ENCODE measurements around the gene CACNA1H.

- TF ChIP-seq CTCF (IDR thresholded peaks at IDR 0.05 in 2 of 3, conservative IDR thresholded peaks at IDR 0.05 in 1 of 3; ENCODE audit: borderline replicate concordance in 1 of 3, insufficient read depth in 1 of 3, low read depth in 2 of 3, low read length in 2 of 3): peak in 2 of 3 experiments; percentile 27 to 41; a peak in 2 of 6 replicates
- TF ChIP-seq POLR2A (IDR thresholded peaks at IDR 0.05; ENCODE audit: borderline replicate concordance, extremely low read depth, insufficient read depth, insufficient read length): no peak
- TF ChIP-seq SIN3A (IDR thresholded peaks at IDR 0.05; ENCODE audit: low read depth): no peak
- peak; percentile 63 for TF ChIP-seq POLR2AphosphoS5 (IDR thresholded peaks at IDR 0.05; ENCODE audit: low read depth, low read length)
- TF ChIP-seq EZH2 (IDR thresholded peaks at IDR 0.05): no peak
- no peak for TF ChIP-seq CEBPB (IDR thresholded peaks at IDR 0.05; ENCODE audit: low read depth)
- TF ChIP-seq ZNF274 (IDR thresholded peaks at IDR 0.05; ENCODE audit: low read depth, low read length): no peak
- TF ChIP-seq RAD21 (IDR thresholded peaks at IDR 0.05; ENCODE audit: low read depth): no peak
Observed at GRCh38 chr16:1150511-1150982, 2.4 kb upstream of the CACNA1H start.
